Activated T-cell treated with anti-CD3 and anti-CD28 coated beads for 4 hours (primary cell): ENCODE results near the gene NPR1.
"Not testable (repeated sequence)": the region's sequence is repeated elsewhere in the genome, so short reads cannot be mapped to it uniquely, and the experiment has no call there.

ENCODE experiments used
- DNase-seq: peaks from one replicate; pipeline ENCODE4 v3.0.0-alpha.2; 2020

NPR1 gene

DNA sequence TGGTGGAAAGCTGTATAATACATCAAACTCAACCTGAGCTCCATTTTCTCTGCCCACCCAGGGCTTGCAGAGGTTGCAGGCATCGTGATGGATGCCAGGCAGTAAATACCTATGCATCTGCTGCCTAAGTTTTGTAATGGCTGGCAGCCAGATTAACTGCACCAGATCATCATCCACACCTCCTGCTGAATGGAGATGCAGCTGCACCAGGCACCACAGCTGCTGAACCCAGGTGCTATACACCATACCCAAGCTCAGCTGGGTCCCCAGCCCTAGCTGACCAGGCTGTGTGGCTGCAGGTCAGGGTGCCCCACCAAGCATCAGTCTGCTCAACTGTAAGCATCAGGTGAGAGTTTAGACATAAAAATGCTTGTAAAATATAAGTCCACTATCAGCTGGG, 26.7 kb upstream of the NPR1 start:
- no peak for DNase-seq

DNA sequence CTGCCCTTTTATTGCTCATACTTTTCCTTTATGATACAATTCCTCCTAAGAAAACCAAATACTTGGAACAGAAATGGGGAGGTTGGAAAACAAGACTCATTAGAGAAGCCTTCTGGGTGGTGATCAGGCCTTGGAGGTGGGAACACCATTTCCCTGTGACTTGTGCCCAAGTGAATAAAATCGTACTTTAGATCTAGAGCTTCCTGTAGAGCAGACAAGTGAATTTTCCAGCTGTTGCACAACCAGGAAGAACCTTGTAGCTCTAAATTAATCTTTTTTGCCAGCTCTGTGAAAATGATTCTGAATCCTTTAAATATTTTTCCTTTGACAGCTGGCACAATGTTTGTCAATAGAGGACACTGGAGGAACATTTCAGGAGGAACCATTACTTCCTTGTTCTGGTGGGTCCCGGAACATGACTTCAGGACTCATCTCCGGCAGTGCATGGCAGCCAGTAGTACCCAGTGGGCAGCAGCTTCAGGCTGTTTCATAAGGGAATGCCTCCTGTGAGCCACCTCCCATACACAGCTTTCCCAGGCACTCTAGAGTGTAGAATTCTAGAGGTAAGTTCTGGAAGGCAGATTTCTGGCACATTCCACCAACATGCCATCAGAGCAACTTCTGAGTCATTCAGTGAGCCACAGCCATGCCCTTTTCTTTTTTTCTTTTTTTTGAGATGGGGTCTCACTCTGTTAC, 25.5 kb upstream of the NPR1 start:
- no peak for DNase-seq

DNA sequence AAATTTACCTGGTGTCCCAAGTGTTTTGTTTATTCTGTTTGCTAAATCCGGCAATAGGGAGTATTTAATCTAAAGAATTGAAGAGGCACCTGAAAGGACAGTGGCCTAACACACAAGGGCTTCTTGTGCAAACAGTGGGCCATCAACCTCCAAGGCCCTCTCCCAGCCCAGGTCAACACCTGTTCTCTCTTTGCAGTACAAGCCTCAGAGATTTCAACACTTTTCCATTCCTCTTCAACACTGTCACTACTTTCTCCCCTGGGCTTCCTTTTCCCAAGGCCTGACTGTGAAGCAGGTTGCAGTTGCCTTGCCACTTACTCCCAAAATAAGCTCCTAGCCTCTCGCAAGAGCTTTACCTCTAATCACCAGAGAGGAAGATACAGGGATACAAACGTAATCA, 23.2 kb upstream of the NPR1 start:
- DNase-seq = no peak

DNA sequence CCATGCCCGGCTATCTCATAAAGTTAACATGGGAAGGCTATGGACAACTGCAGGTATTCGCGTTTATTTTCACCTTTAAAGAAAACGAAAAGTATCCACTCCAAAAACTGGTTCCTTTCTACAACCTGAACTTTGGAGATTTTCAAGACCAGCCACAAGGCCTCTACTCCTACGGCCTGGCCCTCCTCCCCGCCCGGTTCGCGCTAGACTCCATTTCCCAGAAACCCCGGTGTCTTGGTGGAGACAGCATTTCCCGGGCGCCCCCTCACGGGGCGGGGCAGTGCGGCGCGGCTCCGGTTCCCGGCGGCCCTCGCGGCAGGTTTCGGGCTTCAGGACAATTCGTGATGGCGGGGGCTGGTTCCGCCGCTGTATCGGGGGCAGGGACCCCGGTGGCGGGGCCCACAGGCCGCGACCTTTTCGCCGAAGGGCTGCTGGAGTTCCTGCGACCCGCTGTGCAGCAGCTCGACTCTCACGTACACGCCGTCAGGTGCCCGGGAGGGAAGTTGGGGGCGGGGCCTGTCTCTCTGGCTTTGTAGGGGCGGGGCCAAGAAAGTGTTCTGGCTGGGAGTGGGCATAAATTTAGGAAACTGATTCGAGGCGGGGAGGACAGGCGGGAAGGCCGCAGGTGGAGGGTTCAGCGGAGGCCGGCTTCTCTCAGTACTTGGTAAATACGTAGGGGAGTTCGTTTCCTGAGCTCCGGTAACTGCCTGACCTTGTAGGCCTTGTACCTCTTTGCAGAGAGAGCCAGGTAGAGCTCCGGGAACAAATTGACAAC, 19.9 kb upstream of the NPR1 start, which contains the start of gene SNAPIN:
Gene SNAPIN, plus strand, starts transcription at position 304 of the 775 bp plus-strand sequence. Its CDS starts 41 bp downstream, at position 345.
- DNase-seq = peak; percentile 87

DNA sequence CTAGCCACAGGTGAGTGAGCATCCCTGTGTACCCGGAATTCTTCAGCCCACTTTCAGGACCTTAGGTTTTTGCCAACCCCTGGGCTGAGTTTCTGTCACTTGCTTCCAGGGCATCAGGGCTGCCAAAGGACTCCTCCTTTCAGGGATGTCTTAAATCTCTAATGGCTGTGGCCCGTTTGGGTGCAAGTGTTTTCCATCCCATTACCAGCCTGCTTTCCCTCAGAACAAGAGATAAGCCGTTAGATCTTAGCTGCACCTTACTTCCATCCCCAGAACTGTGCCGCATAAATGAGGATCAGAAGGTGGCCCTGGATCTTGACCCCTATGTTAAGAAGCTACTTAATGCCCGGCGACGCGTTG, 19.3 kb upstream of the NPR1 start:
- DNase-seq = no peak

DNA sequence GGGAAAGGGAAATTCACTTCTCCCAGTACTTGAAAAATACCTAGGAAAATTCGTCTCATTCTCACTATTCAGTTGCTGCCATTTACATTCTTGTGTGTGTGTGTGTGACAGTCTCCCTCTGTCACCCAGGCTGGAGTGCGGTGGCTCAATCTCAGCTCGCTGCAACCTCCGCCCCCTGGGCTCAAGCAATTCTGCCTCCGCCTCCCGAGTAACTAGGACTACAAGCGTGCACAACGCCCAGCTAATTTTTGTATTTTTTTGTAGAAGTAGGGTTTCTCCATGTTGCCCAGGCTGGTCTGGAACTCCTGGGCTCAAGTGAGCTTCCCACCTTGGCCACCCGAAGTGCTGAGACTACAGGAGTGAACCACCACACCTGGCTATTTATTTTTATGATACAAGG, 18.8 kb upstream of the NPR1 start:
- DNase-seq = no peak

DNA sequence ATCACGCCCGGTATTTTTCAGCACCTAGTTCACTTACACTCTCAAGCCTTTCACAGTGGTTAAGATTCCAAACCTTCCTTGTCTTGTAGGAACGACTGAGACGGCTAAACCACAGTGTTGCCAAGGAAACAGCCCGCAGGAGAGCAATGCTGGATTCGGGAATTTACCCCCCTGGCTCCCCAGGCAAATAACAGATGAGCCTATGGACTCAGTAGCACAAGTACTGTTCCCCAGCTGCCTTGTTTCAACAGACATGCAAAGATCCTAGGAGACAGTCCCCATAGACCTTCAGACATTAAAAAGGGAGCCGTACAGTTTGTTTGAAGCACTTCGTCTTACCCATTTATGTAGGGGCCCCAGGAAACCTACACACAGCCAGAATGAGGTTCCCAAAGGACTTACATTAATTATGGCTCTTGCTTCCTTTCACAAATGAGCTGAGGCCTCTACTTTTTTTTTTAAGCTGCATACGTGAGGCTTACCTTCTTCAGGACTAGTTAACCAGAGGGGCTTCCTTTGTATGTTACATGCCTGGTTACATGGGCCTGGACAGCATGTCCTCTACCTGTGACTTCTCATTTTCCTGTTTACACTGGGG, 17.3 kb upstream of the NPR1 start:
- no peak for DNase-seq

DNA sequence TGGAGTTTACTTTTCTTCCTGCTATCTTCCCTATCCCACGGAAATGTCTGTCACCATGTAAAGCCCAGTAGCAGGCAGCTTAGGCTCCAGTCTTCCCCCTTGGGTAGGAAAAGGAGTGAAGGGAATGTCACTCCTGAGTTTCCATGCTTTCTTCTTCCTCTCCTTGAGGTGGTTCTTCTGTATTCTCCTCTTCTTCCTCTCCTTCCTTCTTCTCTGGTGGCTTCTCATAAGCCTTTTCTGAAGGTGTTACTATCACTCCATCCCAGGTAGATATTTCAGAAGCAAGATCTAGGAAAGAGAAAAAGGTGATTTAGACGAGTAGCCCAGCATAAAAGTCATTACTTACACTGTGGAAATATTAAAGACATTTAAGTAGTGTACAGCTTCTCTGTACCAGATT, 16.2 kb upstream of the NPR1 start:
- no peak for DNase-seq

DNA sequence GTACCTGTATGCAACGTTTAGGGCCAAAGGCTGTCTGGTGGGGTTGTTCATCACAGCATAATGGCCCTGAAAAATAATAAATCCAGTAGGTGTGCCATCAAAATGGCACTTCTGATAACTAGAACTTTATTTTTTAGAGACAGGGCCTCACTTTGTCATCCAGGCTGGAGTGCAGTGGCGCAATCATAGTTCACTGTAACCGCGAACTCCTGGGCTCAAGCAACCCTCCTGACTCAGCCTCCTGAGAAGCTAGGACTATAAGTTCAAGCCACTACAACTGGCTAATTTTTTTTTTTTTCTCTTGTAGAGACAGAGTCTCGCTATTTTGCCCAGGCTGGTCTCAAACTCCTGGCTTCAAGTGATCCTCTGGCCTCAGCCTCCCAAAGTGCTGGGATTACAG, 15.3 kb upstream of the NPR1 start:
- DNase-seq = no peak

DNA sequence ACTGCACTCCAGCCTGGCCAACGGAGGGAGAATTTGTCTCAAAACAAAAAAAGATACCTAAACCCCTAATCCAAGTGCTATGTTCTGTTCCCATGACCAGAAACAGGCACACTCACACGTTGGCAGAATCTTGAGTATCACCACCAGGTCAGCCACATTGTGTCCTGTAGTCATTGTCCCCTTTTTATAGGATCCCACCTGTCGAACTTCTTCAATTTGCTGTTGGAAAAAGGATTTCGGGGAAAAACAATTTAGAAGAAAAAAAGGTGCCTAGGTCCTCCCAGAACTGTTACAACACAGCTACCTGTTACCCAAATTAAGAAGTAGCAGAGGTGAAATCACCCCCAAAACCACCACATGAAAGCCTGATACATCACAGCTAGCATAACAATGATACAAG, 11.0 kb upstream of the NPR1 start:
- DNase-seq = no peak

DNA sequence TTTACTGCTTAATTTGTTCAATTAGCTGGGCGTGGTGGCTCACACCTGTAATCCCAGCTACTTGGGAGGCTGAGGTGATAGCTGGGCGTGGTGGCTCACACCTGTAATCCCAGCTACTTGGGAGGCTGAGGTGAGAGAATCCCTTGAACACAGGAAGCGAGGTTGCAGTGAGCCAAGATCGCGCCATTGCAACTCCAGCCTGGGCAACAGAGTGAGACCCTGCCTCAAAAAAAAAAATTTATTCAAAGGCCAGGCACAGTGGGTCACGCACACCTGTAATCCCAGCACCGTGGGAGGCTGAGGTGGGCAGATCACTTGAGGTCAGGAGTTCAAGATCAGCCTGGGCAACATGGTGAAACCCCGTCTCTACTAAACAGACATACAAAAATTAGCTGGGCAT, 9.8 kb upstream of the NPR1 start:
- DNase-seq = not testable (repeated sequence)

DNA sequence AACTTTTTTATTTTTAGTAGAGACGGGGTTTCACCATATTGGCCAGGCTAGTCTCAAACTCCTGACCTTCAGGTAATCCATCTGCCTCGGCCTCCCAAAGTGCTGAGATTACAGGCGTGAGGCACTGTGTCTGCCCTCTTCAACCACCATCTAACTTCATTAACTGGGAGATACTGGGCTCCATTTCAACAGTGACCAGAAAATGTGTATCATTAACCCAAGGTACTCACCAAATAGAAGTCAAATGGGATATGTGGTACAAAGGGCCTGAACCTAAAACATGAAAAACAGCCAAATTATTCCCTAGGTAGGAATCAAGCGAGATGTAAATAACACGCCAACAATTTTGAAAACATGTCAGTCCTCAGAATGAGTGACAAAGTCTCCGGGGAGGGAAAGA, 8.9 kb upstream of the NPR1 start:
- no peak for DNase-seq

DNA sequence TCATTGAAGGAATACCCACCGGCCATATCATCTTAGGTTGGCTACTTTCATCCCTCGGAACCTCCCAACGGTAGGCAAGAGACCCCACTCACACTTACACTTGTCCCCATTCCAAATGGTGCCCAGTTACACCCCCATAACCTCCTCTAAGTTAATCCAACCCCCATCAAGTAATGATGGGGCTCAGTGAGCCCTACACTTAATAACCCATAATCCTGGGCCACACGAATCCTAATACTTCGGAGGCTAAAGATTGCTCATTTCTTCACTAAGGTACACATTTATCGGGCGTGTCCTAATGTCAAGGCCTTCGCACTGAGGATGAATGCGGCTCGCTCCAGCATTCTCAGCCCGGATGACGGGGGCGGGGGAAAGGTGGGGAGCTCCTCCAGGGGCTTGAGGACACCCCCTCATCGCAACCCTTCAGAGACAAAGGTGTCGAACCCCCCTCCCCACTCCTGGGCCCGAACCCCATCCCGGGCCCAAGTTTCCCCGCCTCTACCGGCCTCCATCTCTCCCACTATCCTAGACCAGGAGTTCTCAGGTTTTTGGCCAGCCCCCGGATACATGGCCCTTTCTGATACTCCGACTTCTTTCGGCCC, 8.1 kb upstream of the NPR1 start:
- peak; percentile 21 for DNase-seq

DNA sequence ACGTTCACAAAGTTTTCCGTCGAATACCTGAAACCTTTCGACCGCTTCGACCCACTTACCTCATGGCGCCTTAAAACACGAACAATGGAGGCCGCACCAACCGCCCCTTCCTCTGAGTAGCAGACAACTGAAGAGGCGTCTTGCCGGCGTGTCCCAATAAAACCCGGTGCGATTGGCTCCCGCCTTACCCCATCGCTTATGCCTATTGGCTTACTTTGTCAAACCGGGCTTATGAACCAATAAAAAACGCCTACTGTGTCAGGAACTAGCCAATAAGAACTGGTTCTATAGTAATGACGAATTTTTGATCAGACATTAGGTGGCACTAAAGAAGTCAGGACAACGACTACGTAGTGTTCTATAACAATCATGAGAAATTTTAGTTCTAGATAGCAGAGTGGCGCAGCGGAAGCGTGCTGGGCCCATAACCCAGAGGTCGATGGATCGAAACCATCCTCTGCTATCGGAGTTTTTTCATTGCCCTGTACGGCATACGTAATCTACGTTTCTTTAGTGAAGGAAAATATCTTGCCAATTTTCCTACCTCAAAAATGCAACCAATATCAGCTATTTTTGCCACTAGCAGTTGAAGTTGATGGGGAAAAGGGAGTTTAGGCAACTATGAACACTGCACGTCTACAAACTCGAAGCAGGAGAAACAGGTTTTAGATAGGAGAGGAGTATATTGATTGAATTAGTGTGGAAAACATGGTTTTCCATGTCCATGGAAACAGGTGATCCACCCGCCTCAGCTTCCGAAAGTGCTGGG, 7.4 kb upstream of the NPR1 start, which contains the start of gene ILF2:
Gene ILF2, minus strand, starts transcription at position 135 of the 769 bp plus-strand sequence. Its CDS starts 71 bp downstream, at position 64.
- DNase-seq = peak; percentile 92

DNA sequence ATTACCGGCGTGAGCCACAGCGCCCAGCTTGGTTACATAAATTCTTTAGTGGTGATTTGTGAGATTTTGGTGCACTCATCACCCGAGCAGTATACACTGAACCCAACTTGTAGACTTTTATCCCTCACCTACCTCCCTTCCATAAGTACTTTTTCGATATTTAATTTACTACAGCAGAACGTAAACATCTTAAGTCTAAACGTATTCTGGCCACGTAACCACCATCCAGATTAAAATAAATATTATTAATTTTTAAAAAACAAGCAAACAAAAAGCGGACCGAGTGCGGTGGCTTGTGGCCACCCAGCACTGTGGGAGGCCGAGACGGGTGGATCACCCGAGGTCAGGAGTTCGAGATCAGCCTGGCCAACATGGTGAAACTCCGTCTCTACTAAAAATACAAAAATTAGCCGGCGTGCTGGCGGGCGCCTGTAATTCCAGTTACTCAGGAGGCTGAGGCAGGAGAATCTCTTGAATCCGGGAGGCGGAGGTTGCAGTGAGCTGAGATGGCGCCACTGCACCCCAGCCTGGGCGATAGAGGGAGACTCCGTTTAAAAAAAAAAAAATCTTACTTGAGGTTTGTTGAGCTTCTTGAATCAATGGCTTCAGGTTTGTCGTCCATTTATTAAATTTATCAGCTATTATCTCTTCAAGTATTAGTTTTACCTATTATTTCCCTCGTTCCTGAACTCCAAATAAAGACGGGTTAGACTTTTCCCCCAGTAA, 6.7 kb upstream of the NPR1 start:
- peak; percentile 12 for DNase-seq

DNA sequence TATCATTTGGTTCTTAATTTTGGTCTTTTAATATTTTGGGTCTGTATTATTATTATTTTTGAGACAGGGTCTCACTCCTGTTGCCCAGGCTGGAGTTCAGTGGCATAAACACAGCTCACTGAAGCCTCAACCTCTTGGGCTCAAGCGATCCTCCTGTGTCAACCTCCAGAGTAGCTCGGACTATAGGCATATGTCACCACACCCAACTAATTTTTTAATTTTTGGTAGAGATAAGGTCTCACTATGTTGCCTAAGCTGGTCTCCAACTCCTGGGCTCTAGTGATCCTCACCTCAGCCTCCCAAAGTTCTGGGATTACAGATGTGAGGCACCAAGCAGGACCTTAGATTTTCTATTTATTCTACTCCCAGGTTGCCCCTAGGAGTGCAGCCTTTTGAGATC, 5.0 kb upstream of the NPR1 start:
- no peak for DNase-seq

DNA sequence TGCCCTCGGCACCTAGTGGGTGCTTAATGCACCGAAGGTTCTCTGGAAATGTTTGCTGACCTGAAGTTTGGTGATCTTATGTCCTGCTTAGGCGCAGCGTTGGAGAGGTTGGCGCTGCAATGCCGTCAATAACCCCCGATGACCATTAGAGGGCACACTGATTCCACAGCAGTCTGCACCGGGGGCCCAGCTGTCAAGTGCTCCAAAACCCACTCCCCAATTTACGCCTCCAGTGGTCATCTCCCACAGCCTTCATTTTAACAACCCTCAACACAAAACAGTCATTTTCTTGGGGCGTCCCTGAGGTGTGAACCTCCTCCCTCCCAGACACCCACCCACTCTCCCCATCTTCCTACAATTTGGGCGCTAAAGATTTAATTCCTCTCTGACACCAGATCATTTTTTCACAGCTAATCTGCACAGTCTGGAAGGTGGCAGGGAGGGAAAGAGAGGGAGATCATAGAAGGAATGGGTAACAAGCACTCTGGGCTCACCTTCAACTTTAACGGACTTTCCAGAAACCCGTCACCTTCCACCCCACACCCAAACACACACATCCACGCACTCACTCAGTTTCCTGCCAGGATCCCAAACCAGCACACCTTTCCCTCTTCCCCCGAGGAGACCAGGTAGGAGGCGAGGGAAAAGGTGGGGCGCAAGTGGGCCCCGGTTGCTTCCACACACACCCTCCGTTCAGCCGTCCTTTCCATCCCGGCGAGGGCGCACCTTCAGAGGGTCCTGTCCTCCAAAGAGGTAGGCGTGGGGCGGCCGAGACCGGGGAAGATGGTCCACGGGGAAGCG, 570 bp upstream of the NPR1 start:
- DNase-seq = no peak

DNA sequence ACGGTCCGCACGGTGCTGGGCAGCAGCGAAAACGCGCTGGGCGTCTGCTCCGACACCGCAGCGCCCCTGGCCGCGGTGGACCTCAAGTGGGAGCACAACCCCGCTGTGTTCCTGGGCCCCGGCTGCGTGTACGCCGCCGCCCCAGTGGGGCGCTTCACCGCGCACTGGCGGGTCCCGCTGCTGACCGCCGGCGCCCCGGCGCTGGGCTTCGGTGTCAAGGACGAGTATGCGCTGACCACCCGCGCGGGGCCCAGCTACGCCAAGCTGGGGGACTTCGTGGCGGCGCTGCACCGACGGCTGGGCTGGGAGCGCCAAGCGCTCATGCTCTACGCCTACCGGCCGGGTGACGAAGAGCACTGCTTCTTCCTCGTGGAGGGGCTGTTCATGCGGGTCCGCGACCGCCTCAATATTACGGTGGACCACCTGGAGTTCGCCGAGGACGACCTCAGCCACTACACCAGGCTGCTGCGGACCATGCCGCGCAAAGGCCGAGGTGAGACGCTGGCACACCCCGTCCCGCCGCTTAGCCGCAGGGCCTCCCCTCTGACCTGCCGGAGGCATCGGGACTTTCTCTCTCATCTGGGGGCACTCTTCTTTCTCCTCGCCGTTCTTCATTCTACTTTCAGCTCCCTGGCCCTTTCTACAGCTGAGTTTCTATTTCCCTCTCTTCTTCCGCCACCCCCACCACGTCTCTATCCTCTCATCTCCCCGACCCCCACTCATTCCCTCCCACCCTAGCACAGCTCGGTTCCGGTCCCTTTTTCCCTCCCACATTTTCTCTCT, 1.0 kb downstream of the NPR1 start:
- DNase-seq = no peak

DNA sequence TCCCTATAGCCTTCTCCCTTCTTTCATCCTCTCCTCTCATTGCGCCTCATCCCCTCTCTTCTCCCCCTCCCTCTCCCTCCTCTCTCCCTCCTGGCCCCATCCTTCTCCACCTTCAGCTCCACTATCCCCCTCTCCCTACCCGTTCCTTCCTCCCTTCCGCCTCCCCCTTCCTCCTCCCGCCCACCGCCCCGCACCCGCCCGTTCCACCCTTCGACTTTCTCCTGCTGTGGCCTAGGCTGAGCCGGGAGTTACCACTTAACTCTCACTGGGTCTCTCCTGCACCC, 1.6 kb downstream of the NPR1 start:
- DNase-seq = no peak

DNA sequence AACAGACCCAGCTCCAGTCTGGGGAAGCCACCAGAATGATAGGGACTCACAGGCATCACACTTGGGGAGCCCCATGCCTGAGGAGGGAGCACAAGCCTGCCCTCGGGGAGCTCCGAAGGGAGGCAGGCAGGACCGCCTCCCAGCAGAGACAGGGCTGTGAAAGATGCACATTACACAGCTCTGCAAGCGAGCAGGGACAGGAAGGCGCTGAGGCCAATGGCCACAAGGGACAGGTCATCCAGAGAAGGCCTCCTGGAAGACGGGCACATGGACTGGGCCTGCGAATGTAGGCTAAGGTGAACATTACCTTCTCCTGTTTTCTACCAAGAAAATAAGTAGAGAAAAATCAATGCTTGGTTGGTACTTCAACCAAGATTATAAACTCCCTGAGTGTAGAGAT, 4.2 kb downstream of the NPR1 start:
- DNase-seq = no peak

DNA sequence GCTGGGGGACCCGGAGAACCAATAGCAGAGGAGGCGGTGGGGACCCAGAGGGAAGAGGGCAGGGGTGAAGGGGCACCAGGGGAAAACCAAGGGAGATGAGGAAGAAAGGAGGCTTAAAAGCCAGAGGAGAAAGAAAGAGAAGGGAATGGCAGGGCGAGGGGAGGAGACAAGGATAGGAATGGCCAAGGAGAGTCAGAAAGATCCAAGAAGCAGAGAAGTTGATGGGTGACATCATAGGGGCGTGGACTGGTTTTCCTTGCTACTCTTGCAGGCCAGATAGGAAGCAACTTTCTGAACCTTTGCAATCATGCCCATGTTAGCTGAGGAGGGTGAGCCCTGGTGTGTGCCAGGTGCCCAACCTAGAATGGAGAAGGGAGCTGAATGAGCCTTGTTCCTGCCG, 5.4 kb downstream of the NPR1 start:
- DNase-seq = no peak
